H9 (cell line): ENCODE results near the gene ZNF524. TPM values are rescaled to one million over a fixed set of nuclear protein-coding genes. Genes with fewer than 3 reads are reported as not detected.

Experiments
- DNase-seq: peaks from one replicate; pipeline ENCODE4 v3.0.0-alpha.2; 2017
- H2AFZ ChIP-seq: one replicate; pipeline ENCODE4 v1.6.1; 2013; ENCODE audit warnings: mild to moderate bottlenecking, low read length, control low read depth, moderate library complexity
- H2AK5ac ChIP-seq: 2 replicates; pipeline ENCODE4 v1.6.1; 2013; ENCODE audit warnings: low read length, control low read depth, mixed read lengths; ENCODE audit not compliant: insufficient read length
- H2BK120ac ChIP-seq: one replicate; pipeline ENCODE4 v1.6.1; 2013; ENCODE audit warnings: low read depth, mild to moderate bottlenecking, low read length, control low read depth, inconsistent platforms; ENCODE audit not compliant: poor library complexity, severe bottlenecking
- H2BK12ac ChIP-seq: 2 replicates; pipeline ENCODE4 v1.6.1; 2013; ENCODE audit warnings: low read length, control low read depth, mixed read lengths, low read depth; ENCODE audit not compliant: insufficient read length
- H2BK15ac ChIP-seq: 2 replicates; pipeline ENCODE4 v1.6.1; 2013; ENCODE audit warnings: low read depth, low read length, control low read depth
- H2BK20ac ChIP-seq: one replicate; pipeline ENCODE4 v1.6.1; 2013; ENCODE audit warnings: low read depth, mild to moderate bottlenecking, low read length, control low read depth, inconsistent platforms; ENCODE audit not compliant: poor library complexity, severe bottlenecking
- H2BK5ac ChIP-seq: 2 replicates; pipeline ENCODE4 v1.6.1; 2013; ENCODE audit warnings: low read length, control low read depth, mixed read lengths; ENCODE audit not compliant: insufficient read length
- H3K14ac ChIP-seq: 2 replicates; pipeline ENCODE4 v1.6.1; 2013; ENCODE audit warnings: low read length, control low read depth; ENCODE audit not compliant: insufficient read depth
- H3K18ac ChIP-seq: 2 replicates; pipeline ENCODE4 v1.6.1; 2013; ENCODE audit warnings: low read depth, mild to moderate bottlenecking, mixed read lengths, low read length, control low read depth; ENCODE audit not compliant: insufficient read length
- H3K23ac ChIP-seq: 2 replicates; pipeline ENCODE4 v1.6.1; 2013; ENCODE audit warnings: low read length, control low read depth, mixed read lengths, low read depth; ENCODE audit not compliant: insufficient read length
- H3K23me2 ChIP-seq: 2 replicates; pipeline ENCODE4 v1.6.1; 2013; ENCODE audit warnings: low read depth, mild to moderate bottlenecking, mixed read lengths, low read length, control low read depth; ENCODE audit not compliant: insufficient read length, poor library complexity, severe bottlenecking
- H3K27ac ChIP-seq: 2 replicates; pipeline ENCODE4 v1.5.1; 2013; ENCODE audit warnings: low read length, control low read depth, mixed read lengths, low read depth; ENCODE audit not compliant: insufficient read length
- H3K27me3 ChIP-seq: 2 replicates; pipeline ENCODE4 v1.6.1; 2013; ENCODE audit warnings: low read length, control low read depth, inconsistent platforms; ENCODE audit not compliant: insufficient read depth
- H3K4ac ChIP-seq: 2 replicates; pipeline ENCODE4 v1.6.1; 2013; ENCODE audit warnings: low read depth, mild to moderate bottlenecking, control low read depth, inconsistent platforms, low read length, moderate library complexity
- H3K4me1 ChIP-seq: 2 replicates; pipeline ENCODE4 v1.6.1; 2013; ENCODE audit warnings: low read length, control low read depth, inconsistent platforms; ENCODE audit not compliant: insufficient read depth
- H3K4me2 ChIP-seq: 2 replicates; pipeline ENCODE4 v1.6.1; 2013; ENCODE audit warnings: low read length, control low read depth, mixed read lengths; ENCODE audit not compliant: insufficient read length, insufficient read depth
- H3K56ac ChIP-seq: 2 replicates; pipeline ENCODE4 v1.6.1; 2013; ENCODE audit warnings: low read depth, mild to moderate bottlenecking, mixed read lengths, low read length, control low read depth; ENCODE audit not compliant: insufficient read length
- H3K79me1 ChIP-seq: 2 replicates; pipeline ENCODE4 v1.6.1; 2013; ENCODE audit warnings: low read depth, mild to moderate bottlenecking, moderate library complexity, low read length, control low read depth, inconsistent platforms; ENCODE audit not compliant: insufficient read depth, poor library complexity, severe bottlenecking
- H3K79me2 ChIP-seq: 2 replicates; pipeline ENCODE4 v1.6.1; 2013; ENCODE audit warnings: low read length, control low read depth, inconsistent platforms; ENCODE audit not compliant: insufficient read depth
- H3K9ac ChIP-seq: 2 replicates; pipeline ENCODE4 v1.6.1; 2013; ENCODE audit warnings: low read length, control low read depth, mixed read lengths; ENCODE audit not compliant: insufficient read length; ENCODE audit errors: extremely low read depth
- H3K9me3 ChIP-seq: one replicate; pipeline ENCODE4 v1.6.1; 2013; ENCODE audit warnings: low read depth, low read length, inconsistent platforms; ENCODE audit not compliant: control insufficient read depth
- H3T11ph ChIP-seq: one replicate; pipeline ENCODE4 v1.6.1; 2013; ENCODE audit warnings: mild to moderate bottlenecking, low read length, control low read depth, inconsistent platforms
- H4K20me1 ChIP-seq: one replicate; pipeline ENCODE4 v1.6.1; 2013; ENCODE audit not compliant: control insufficient read depth, insufficient read length, insufficient read depth
- H4K5ac ChIP-seq: 2 replicates; pipeline ENCODE4 v1.6.1; 2013; ENCODE audit warnings: low read depth, mild to moderate bottlenecking, mixed read lengths, low read length, control low read depth; ENCODE audit not compliant: insufficient read length
- H4K8ac ChIP-seq: replicated peaks from 2 replicates; pipeline ENCODE4 v1.6.1; 2013; ENCODE audit warnings: low read length, control low read depth, mixed read lengths, low read depth; ENCODE audit not compliant: insufficient read length
- H4K91ac ChIP-seq: 2 replicates; pipeline ENCODE4 v1.6.1; 2013; ENCODE audit warnings: low read depth, mild to moderate bottlenecking, moderate library complexity, mixed read lengths, low read length, control low read depth; ENCODE audit not compliant: insufficient read length
- H3K27ac Mint-ChIP-seq, 3 experiments: 2 replicates in 2 of 3; 3 replicates in 1 of 3; pipeline ENCODE4 v1.8.0; 2020 to 2021; ENCODE audit warnings: mixed read lengths in 3 of 3, mild to moderate bottlenecking in 1 of 3, moderate library complexity in 1 of 3
- H3K27me3 Mint-ChIP-seq: 2 replicates; pipeline ENCODE4 v1.8.0; 2021; ENCODE audit warnings: low read depth, mild to moderate bottlenecking, moderate library complexity, mixed read lengths
- H3K36me3 Mint-ChIP-seq, 3 experiments: 2 replicates in 2 of 3; 3 replicates in 1 of 3; pipeline ENCODE4 v1.8.0; 2020 to 2021; ENCODE audit warnings: low read depth in 3 of 3, mixed read lengths in 3 of 3; ENCODE audit not compliant: insufficient read depth in 1 of 3
- H3K4me1 Mint-ChIP-seq, 2 experiments: 2 replicates each; pipeline ENCODE4 v1.8.0; 2020; ENCODE audit warnings: mixed read lengths in 2 of 2
- H3K4me3 Mint-ChIP-seq, 2 experiments: 2 replicates in 1 of 2; 3 replicates in 1 of 2; pipeline ENCODE4 v1.8.0; 2020 to 2021; ENCODE audit warnings: mild to moderate bottlenecking in 2 of 2, mixed read lengths in 2 of 2, moderate library complexity in 1 of 2
- H3K9me3 Mint-ChIP-seq, 2 experiments: 2 replicates in 1 of 2; 3 replicates in 1 of 2; pipeline ENCODE4 v1.8.0; 2020; ENCODE audit warnings: mild to moderate bottlenecking in 2 of 2, mixed read lengths in 2 of 2, moderate library complexity in 1 of 2
- CTCF ChIP-seq: fragments of 200-600 bp; sonication (generic); conservative IDR thresholded peaks from 3 replicates; pipeline ENCODE4 v1.8.0; 2021; ENCODE audit warnings: antibody characterized with exemption, mild to moderate bottlenecking
- WGBS: extraction: QIAGEN DNeasy Blood & Tissue Kit; methylation state at CpG from one replicate; pipeline ENCODE4 v1.1.7; 2013; ENCODE audit warnings: missing lambda C conversion rate, low lambda C conversion rate, mixed read lengths; ENCODE audit not compliant: insufficient read length; ENCODE audit errors: extremely low coverage; 5-methylcytosine and 5-hydroxymethylcytosine counted together
- total RNA-seq: library from RNA; stranded (reverse); gene quantifications from 2 replicates; pipeline ENCODE4 v1.2.1, GENCODE V29; 2021

The ZNF524 gene
- total RNA-seq, 1 experiment from 2014 or later, result 3.0 TPM

DNA sequence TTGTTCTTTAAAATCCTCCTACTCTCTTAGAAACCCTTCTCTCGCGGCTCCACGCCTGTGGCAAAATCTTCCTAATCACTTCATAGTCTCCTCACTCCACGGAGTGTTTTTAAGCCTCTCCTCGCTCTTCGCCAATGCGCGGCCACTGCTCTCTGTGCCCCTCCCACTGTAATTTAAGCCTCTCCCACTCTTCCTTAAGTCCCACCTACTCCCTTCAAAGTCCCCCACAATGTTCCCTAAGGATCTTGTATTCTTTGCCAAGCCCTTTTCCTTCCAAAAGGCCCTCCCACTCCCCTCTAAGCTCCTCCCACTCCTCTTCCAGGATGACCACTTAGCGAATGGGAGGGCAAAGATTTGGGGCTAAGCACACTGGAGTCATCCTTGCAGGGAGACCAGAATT is 2.1 kb upstream of the ZNF524 start:
- Histone ChIP-seq H2AFZ (no peak overlapping the region), H3K27ac (no peak overlapping the region), H2BK5ac (no peak overlapping the region), H3K79me2 (no peaks in the 10 kb centered on the region), H3K4me2 (peak overlapping the region; percentile 51), H3T11ph (no peak overlapping the region), H3K9me3 (no peaks in the 10 kb centered on the region), H2BK120ac (no peak overlapping the region), H2BK15ac (no peak overlapping the region), H3K4ac (no peak overlapping the region), H3K14ac (no peak overlapping the region), H3K23ac (no peak overlapping the region), H2BK20ac (no peak overlapping the region), H3K23me2 (no peaks in the 10 kb centered on the region), H3K9ac (no peak overlapping the region), H3K56ac (no peak overlapping the region), H2AK5ac (no peak overlapping the region), H3K79me1 (no peaks in the 10 kb centered on the region), H4K91ac (no peak overlapping the region), H4K20me1 (no peaks in the 10 kb centered on the region), H2BK12ac (no peak overlapping the region), H3K4me1 (peaks cover 2% of the 10 kb centered on the region; the same call in 1 of the 2 replicates), H4K5ac (no peak overlapping the region), H3K27me3 (no peaks in the 10 kb centered on the region), H4K8ac (no peak overlapping the region), H3K18ac (no peak overlapping the region)
- DNase-seq, result peak; percentile 85
- peak overlapping the region in 1 of 2 experiments; percentile 61; a peak in 4 of 5 replicates for H3K4me3 Mint-ChIP-seq
- peak overlapping the region in 2 of 3 experiments; percentile 81 to 86; a peak in 3 of 7 replicates for H3K27ac Mint-ChIP-seq
- H3K27me3 Mint-ChIP-seq, result no peaks in the 10 kb centered on the region
- peaks cover 0 to 2% of the 10 kb centered on the region in 2 experiments; a peak in 1 of 5 replicates for H3K9me3 Mint-ChIP-seq
- H3K36me3 Mint-ChIP-seq, result peaks cover 28 to 32% (median 32%) of the 10 kb centered on the region in 3 experiments; a peak in 6 of 7 replicates
- TF ChIP-seq CTCF, result no peak
- H3K4me1 Mint-ChIP-seq, result peaks cover 20 to 29% of the 10 kb centered on the region in 2 experiments
- WGBS, result no CpG with 5 or more reads among the region's 9 CpGs
